ENCODE data around the gene TRPV6. TPM values are rescaled to one million over a fixed set of nuclear protein-coding genes. Genes with fewer than 3 reads are reported as not detected.
A peak's percentile ranks its signal among the peaks of the same experiment; 100 is the strongest.

The TRPV6 gene
- polyA plus RNA-seq, 3 donors from 2014 or later, result not detected

DNA sequence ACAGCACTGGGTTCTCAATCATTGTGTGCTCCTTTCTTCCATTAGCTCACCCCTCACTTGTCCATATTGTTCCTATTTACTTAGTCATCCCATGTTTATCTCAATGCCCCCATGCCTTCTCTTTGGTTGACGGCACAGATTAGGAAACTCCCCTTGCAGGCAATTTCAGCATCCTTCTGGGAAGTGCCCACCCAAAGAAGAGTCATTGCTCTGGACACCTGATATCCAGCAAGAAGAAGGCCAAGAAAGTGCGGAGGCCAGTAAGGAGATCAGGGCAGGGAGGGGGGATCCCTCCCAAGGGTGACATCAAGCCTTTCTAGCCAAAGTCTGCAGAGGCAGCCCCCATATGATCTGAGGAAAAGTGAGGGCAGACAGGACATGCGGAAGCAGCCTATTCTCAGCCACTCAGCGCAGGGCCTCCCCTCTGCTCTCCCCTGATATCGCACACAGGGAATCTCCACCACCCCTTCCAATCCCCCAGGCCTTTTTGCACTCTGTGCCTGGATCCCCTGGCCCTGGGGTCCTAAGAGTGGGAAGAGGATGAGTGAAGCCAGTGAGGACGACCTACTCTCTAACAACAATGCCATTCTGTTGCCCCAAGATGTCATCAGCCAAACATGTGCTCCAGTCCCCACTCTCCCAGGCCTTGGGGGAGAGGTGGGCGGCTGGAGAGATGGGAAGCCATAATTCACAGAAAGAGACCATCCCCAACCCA is 1.8 kb downstream of the TRPV6 start:
- DNase-seq, result no peak
- Mint-ChIP-seq H3K4me1 (no peaks in the 10 kb centered on the region), H3K36me3 (no peaks in the 10 kb centered on the region), H3K9me3 (no peaks in the 10 kb centered on the region), H3K4me3 (no peak overlapping the region), H3K27me3 (ENCODE audit: low read depth in 3 of 3) (peaks cover 1 to 12% (median 5%) of the 10 kb centered on the region in 3 donors), H3K27ac (no peak overlapping the region)

DNA sequence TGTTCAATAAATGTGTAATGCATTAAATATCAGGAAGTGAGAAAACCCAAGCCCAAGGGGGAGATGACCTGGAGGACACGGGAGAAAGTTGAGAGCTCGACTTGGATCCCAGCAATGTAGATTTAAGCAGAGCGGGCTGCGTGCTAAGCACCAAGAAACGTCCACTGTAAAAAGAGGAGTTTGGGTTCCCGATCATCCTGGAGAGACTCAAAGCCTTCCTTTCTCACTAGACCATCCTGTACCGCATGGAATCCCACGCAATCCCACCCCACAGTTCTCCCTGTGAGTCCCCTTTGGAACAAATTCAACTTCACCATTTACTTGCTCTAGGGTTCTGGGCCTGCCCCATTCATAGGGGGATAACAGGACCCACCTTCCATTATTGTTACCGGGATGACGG is 2.4 kb downstream of the TRPV6 start:
- Mint-ChIP-seq H3K9me3 (no peaks in the 10 kb centered on the region), H3K27ac (no peak overlapping the region), H3K4me1 (no peaks in the 10 kb centered on the region), H3K36me3 (no peaks in the 10 kb centered on the region), H3K27me3 (ENCODE audit: low read depth in 3 of 3) (peaks cover 1 to 15% (median 5%) of the 10 kb centered on the region in 3 donors), H3K4me3 (no peak overlapping the region)
- DNase-seq, result no peak

DNA sequence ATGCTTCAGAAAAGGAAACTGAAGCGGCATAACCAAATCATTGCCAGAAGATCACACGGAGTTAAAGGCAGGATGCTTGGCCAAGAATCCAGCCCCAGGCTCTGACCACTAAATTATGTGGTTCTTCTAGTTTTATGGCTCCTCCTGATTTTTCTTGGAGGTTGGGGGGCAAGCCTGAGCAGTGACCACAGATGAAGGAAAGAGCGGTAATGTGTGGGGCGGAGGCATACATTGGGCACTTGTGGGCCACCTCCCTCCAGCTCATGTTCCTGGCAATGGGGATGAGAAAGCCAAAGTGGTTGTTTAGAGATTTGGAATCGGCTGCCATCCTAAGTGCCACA is 3.2 kb downstream of the TRPV6 start:
- no peaks in the 10 kb centered on the region for H3K4me1 Mint-ChIP-seq
- no peaks in the 10 kb centered on the region for H3K36me3 Mint-ChIP-seq
- peaks cover 1 to 15% (median 5%) of the 10 kb centered on the region in 3 donors for H3K27me3 Mint-ChIP-seq (ENCODE audit: low read depth in 3 of 3)
- no peak for DNase-seq
- H3K4me3 Mint-ChIP-seq, result no peak overlapping the region
- no peak overlapping the region for H3K27ac Mint-ChIP-seq
- no peaks in the 10 kb centered on the region for H3K9me3 Mint-ChIP-seq

DNA sequence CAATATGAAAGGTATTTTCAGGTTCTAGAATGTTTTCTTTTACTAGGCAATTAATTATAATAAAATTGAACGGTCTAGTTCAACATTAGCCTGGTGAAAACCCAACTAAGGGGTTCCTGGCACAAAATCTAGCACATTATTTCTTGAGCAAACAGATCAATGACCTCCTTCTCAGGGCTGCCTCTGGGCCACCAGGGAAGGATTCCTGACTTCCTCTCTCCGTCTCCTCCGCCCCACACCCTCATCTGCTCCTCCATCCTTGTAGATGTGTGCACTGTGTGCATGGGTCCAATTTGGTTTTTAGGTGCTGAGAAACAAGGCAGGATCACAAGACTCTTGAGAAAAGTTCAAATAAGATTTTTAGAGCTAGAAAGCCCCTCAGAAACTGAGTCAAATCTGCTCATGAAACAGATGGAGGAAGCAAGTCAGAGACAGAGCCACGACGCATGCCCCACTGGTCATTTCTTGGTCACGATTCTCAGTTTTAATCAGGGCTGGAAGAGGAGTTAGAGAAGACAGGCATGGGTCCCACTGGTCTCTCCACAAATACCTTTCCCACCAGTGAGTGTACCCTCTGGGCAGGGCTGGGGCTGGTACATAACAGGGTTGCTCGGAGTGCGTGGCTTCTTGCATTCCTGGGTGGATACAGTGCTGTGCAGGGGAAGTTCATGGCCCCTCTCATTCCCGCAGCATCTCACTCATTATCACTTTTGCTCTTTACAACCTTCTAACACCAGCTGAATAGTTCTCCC is 3.8 kb downstream of the TRPV6 start:
- DNase-seq, result no peak
- H3K36me3 Mint-ChIP-seq, result no peaks in the 10 kb centered on the region
- H3K4me1 Mint-ChIP-seq, result no peaks in the 10 kb centered on the region
- H3K9me3 Mint-ChIP-seq, result no peaks in the 10 kb centered on the region
- H3K4me3 Mint-ChIP-seq, result no peak overlapping the region
- H3K27ac Mint-ChIP-seq, result no peak overlapping the region
- peaks cover 1 to 15% (median 5%) of the 10 kb centered on the region in 3 donors for H3K27me3 Mint-ChIP-seq (ENCODE audit: low read depth in 3 of 3)

DNA sequence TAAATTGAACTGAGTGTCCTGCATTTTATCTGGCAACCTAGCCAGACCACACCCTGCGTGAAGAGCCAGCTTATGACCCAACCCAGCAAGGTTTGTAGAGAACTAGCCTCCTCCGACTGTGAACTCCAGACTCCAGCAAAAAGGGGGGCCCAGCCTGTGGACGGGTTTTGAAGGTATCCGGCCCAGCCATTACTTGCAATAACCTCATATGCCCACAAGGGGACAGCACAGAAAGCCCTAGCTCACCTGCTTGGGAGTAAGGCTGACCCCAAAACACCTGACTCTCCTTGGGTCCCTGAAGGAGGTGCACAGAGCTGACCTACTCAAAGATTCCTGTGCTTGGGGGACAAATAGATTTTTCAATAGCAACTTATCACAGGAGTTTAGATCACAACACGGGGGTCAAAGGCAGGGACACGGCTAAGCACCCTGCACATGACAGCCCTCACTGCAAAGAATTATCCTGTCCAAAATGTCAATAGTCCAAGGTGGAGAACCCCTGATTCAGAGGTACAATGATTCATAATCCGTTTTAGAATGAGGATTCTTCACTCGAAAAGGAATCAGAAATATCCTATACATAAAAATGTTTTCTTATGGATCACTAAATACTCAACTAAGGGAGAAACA is 4.6 kb downstream of the TRPV6 start:
- Mint-ChIP-seq H3K27me3 (ENCODE audit: low read depth in 3 of 3) (peaks cover 3 to 15% (median 6%) of the 10 kb centered on the region in 3 donors), H3K36me3 (no peaks in the 10 kb centered on the region), H3K4me1 (no peaks in the 10 kb centered on the region), H3K4me3 (no peak overlapping the region), H3K27ac (no peak overlapping the region), H3K9me3 (no peaks in the 10 kb centered on the region)
- DNase-seq, result peak; percentile 5 to 27 (median 14)

DNA sequence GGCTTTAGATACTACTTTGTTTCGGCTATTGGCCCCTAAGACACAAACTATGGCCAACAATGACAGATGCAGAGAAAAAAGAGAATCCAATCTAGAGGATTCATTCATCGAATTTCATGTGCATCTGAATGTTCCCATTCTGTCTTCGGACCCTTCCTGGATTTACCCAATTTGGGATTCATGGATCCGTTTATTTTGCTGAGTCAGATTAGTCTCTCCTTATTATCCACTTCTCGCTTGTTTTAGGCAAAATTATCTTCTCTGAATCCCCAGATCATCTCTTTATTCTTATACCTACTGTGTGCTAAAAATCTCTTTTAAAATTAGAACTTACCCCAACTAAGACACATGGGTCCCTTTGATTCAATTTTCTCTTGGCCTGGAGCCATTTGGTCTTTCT is 6.5 kb downstream of the TRPV6 start:
- Mint-ChIP-seq H3K4me1 (no peaks in the 10 kb centered on the region), H3K27me3 (ENCODE audit: low read depth in 3 of 3) (peaks cover 7 to 19% (median 7%) of the 10 kb centered on the region in 3 donors), H3K27ac (no peak overlapping the region), H3K4me3 (no peak overlapping the region), H3K9me3 (no peaks in the 10 kb centered on the region), H3K36me3 (no peaks in the 10 kb centered on the region)
- no peak for DNase-seq

DNA sequence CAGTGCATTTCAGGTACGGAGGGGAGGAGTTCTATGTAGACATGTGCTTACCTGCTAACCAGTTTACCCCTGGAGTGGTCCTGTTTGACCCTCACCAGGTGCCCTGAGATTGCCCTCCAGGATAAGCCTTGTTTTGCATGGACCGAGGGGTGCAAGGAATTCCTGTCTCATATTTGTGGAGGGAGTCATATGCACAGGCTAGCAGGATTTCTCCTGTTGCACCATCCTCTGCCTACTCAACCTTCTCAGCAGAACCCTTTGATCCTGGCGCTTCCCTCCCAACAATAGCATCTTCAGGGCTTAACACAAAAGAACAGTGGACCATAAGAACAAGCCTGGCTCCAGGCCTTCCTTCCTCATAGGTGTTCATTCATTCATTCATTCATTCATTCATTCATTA is 7.2 kb downstream of the TRPV6 start:
- no peaks in the 10 kb centered on the region for H3K36me3 Mint-ChIP-seq
- no peaks in the 10 kb centered on the region for H3K4me1 Mint-ChIP-seq
- H3K9me3 Mint-ChIP-seq, result no peaks in the 10 kb centered on the region
- peaks cover 7 to 15% (median 7%) of the 10 kb centered on the region in 3 donors for H3K27me3 Mint-ChIP-seq (ENCODE audit: low read depth in 3 of 3)
- no peak for DNase-seq
- no peak overlapping the region for H3K27ac Mint-ChIP-seq
- no peak overlapping the region for H3K4me3 Mint-ChIP-seq

DNA sequence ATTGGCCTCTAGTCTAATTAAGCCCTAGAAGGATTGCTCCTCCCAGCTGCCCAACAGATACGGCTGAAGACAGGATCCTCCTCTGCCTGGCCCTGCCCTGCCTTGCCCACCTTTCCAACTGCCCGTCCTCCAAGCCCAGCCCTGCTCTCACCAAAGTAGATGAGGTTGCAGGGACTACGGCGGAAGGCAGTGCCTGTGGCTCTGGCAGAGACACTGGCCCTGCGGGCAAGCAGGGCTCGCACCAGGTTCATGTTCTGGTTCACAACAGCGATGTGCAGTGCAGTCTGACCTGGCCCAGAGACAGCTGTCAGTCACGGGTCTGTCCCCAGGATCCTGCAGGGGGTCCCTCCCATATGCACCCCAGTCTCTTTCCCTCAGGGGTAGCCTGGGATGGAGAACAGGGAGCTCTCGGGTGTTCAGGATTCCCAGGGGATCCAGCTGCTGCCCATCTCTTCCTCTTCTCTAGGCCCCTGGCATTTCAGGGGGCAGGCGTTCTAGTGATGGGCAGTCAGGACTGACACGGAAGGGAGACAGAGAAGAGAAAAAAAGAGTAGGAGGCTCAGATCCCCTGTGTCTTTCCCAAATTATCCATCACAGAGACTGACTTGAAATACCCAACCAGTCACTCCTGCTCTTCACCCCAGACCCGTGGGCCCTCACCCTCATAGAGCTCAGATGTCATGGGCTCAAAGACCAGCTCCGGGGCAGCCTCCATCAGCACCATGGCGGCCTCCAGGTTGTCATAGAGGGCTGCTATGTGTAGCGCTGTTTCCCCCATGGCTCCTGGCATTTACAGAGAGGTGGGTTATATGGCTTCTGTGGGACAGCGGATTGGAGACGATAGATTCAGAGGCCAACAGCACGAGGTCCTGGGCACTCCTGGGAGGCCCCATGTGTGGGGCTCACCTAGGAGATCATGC is 8.3 kb downstream of the TRPV6 start:
- no peaks in the 10 kb centered on the region for H3K4me1 Mint-ChIP-seq
- DNase-seq, result no peak
- H3K27me3 Mint-ChIP-seq (ENCODE audit: low read depth in 3 of 3), result peaks cover 6 to 14% (median 8%) of the 10 kb centered on the region in 3 donors
- H3K36me3 Mint-ChIP-seq, result no peaks in the 10 kb centered on the region
- H3K27ac Mint-ChIP-seq, result no peak overlapping the region
- no peak overlapping the region for H3K4me3 Mint-ChIP-seq
- no peaks in the 10 kb centered on the region for H3K9me3 Mint-ChIP-seq

DNA sequence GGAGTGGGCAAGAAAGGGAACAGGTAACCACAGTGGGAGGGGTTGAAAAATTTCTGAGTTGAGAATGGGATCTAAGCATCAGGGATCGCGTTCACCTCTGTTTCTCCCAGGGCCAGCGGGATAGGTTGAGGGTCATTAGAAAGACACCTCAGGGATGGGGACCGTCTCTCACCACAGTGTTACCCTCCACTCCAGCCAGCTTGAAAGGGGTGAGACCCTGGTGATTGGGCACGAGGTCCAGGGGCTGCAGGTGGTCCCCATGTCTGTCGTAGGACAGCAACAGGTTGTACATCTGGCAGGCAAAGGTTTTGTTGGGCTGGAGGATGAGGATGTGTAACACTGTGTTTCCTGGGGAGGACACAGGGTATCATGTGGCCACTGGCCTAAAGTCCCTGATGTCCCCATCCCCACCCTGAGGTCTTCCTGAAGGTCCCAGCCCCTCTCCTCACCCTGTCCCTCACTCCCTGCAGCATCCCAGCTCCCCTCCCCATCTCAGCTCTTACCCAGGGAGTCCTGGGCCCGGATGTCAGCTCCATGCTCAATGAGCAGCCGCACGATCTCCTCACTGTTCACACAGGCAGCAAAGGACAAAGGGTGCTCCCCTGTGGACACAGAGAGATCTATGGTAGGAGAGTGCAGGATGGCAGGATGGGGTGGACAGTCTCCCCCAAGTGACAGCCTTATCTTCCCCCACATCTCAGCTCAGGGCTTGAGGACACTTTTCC is 9.1 kb downstream of the TRPV6 start:
- DNase-seq, result no peak
- Mint-ChIP-seq H3K4me3 (no peak overlapping the region), H3K27me3 (ENCODE audit: low read depth in 3 of 3) (peaks cover 3 to 12% (median 6%) of the 10 kb centered on the region in 3 donors), H3K9me3 (no peaks in the 10 kb centered on the region), H3K36me3 (no peaks in the 10 kb centered on the region), H3K4me1 (no peaks in the 10 kb centered on the region), H3K27ac (no peak overlapping the region)

DNA sequence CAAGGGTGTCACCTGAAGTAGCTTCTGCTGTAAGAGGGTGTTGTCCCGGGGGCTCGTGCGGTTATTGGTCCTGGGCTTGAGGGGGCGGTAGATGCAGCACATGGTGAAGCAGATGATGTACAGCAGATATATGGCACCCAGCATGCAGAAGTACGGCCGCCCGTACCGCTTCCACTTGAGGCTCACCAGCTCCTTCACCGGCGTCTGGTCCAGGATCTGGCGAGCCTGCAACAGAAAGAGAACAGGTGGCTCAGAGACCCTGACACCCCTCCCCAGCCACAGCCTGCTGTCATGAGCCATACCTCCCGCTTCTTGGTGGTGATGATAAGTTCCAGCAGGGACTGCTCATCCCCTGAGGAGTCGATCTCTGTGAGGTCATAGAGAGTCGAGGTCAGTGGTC is 10.1 kb downstream of the TRPV6 start:
- DNase-seq, result no peak
- H3K27ac Mint-ChIP-seq, result no peak overlapping the region
- no peaks in the 10 kb centered on the region for H3K36me3 Mint-ChIP-seq
- H3K4me3 Mint-ChIP-seq, result no peak overlapping the region
- no peaks in the 10 kb centered on the region for H3K9me3 Mint-ChIP-seq
- H3K27me3 Mint-ChIP-seq (ENCODE audit: low read depth in 3 of 3), result peaks cover 3 to 9% (median 6%) of the 10 kb centered on the region in 3 donors
- H3K4me1 Mint-ChIP-seq, result no peaks in the 10 kb centered on the region

DNA sequence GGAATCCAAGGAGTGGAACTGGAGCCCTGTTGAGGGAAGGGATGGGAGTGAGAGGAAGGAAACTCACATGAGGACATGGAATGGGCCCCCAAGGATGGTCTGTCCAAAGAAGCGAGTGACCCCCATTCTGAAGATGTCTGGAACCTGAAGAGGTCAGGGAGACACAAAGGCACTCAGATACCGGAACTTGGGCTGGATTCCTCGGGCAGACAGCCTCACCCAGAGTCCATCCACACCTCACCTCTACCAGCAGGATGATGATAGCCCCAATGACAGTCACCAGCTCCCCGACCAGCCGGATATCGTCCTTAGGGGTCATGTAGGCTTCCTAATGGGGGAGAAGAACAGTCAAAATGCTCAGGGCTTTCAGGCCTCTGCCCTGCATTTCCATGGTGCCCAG is 10.7 kb downstream of the TRPV6 start:
- H3K36me3 Mint-ChIP-seq, result no peaks in the 10 kb centered on the region

DNA sequence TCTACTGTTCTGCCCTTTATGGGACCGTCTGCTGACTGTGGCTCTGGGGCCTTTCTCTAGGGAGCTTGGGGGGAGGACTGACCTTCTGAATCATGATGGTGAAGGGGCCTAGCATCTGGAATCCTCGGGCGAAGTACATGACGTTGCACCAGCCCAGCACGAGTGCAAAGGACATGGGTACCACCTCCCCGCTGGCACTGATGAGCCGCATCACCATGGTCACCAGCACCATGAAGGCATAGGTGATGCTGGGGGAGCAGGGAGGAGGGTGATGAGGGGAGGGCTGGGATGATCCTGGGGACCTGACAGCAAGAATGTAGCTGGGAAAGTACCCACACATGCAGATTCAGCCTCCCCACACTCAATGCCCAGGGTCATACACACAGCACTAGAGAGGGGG is 11.1 kb downstream of the TRPV6 start:
- H3K9me3 Mint-ChIP-seq, result no peaks in the 10 kb centered on the region
- no peaks in the 10 kb centered on the region for H3K36me3 Mint-ChIP-seq
- no peak for DNase-seq
- no peak overlapping the region for H3K4me3 Mint-ChIP-seq
- H3K27ac Mint-ChIP-seq, result no peak overlapping the region
- H3K27me3 Mint-ChIP-seq (ENCODE audit: low read depth in 3 of 3), result peaks cover 3 to 6% (median 6%) of the 10 kb centered on the region in 3 donors
- H3K4me1 Mint-ChIP-seq, result no peaks in the 10 kb centered on the region

More for the DNA sequence above, 10.7 kb downstream of the TRPV6 start:
- Mint-ChIP-seq H3K4me3 (no peak overlapping the region), H3K4me1 (no peaks in the 10 kb centered on the region), H3K27me3 (ENCODE audit: low read depth in 3 of 3) (peaks cover 3 to 6% (median 6%) of the 10 kb centered on the region in 3 donors), H3K9me3 (no peaks in the 10 kb centered on the region), H3K27ac (no peak overlapping the region)
- DNase-seq, result no peak

DNA sequence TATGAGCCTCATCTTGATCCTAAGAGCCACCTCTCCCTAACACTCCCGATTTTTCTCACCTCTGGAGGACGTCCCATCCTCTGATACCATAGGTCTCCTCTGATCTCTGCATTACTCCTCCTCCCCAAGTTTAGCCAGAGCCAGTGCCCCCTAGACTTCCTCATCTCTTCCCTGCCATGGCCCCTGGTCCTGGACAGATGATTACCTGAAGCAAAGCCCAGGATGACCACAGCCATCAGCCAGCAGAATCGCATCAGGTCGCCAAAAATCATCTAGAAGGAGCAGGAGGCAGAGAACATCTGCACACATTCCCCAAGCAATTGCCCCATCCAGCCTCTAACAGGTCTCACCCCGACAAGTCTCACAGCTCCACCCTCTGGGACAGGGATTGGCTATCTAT is 11.7 kb downstream of the TRPV6 start:
- Mint-ChIP-seq H3K9me3 (no peaks in the 10 kb centered on the region), H3K4me1 (no peaks in the 10 kb centered on the region), H3K27ac (no peak overlapping the region), H3K27me3 (ENCODE audit: low read depth in 3 of 3) (peaks cover 3 to 6% (median 6%) of the 10 kb centered on the region in 3 donors), H3K4me3 (no peak overlapping the region), H3K36me3 (no peaks in the 10 kb centered on the region)
- DNase-seq, result no peak
